ENCODE results near the gene SSTR3. TPM values are rescaled to one million over a fixed set of nuclear protein-coding genes. Genes with fewer than 3 reads are reported as not detected.

Gene SSTR3
- total and polyA plus RNA-seq, 5 donors = not detected

DNA sequence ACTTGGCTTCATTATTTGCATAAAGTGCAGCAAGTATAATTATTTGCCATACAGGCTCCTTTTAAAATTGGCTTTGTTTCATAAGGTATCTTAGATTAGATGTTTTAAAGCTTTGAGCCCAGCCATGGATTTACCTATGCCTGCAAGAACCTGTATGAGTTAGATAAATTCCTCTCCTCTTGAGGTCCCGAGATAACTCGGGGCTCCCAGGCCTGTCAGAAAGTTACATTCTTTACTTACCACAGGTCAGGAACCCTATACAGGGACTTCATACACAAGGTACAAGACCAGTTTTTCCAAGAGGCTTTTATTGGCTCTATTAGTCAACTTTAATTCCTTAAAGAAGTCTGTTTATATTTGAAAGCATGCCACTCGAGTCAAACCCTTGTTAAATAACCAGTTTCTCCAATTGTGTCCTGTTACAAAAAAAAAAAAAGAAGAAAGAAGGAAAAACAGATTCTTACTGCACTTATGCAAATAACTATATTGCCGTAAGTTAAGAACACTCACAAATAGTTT, 22.0 kb downstream of the SSTR3 start:
- Histone ChIP-seq H3K27ac (ENCODE audit: low read length) (no peak overlapping the region), H3K4me1 (ENCODE audit: control insufficient read depth, insufficient read depth, low read length) (peaks cover 9% of the 10 kb centered on the region), H3K4me3 (ENCODE audit: low read length) (no peak overlapping the region), H3K9me3 (ENCODE audit: control insufficient read depth, low read length) (no peaks in the 10 kb centered on the region), H3K27me3 (ENCODE audit: control insufficient read depth, insufficient read depth) (no peaks in the 10 kb centered on the region)
- whole genome bisulfite sequencing = 93% methylated on average over 4 of the region's 4 CpGs
- DNase-seq (no peak), ATAC-seq (no peak)
- intact Hi-C loops (cut with DNase I) = no loop called here

DNA sequence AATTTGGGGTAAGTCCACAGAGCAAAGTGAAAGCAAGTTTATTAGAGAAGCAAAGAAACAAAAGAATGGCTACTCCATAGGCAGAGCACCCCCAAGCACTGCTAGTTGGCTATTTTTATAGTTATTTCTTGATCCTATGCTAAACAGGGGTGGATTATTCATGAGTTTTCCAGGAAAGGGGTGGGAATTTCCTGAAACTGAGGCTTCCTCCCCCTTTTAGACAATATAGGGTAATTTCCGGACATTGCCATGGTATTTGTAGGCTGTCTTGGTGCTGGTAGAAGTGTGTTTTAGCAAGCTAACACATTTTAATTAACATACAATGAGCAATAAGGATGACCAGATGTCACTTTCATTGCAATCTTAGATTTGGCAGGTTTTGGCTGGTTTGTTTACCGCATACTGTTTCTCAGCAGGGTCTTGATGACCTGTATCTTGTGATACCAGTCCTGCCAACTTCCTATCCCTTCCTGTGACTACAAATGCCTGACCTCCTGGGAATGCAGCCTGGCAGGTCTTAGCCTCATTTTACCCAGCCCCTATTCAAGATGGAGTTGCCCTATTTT, 23.3 kb downstream of the SSTR3 start:
- ATAC-seq = peak in 1 of 2 donors; percentile 57
- peak overlapping the region; percentile 76 for H3K27ac ChIP-seq (ENCODE audit: low read length)
- no peak overlapping the region for H3K4me3 ChIP-seq (ENCODE audit: low read length)
- peak in 2 of 3 donors; percentile 5 to 33 for DNase-seq
- H3K27me3 ChIP-seq (ENCODE audit: control insufficient read depth, insufficient read depth) = no peaks in the 10 kb centered on the region
- intact Hi-C loops (cut with DNase I) = no loop called here
- WGBS = 29% methylated on average over 2 of the region's 2 CpGs
- H3K9me3 ChIP-seq (ENCODE audit: control insufficient read depth, low read length) = no peaks in the 10 kb centered on the region
- H3K4me1 ChIP-seq (ENCODE audit: control insufficient read depth, insufficient read depth, low read length) = peaks cover 9% of the 10 kb centered on the region

DNA sequence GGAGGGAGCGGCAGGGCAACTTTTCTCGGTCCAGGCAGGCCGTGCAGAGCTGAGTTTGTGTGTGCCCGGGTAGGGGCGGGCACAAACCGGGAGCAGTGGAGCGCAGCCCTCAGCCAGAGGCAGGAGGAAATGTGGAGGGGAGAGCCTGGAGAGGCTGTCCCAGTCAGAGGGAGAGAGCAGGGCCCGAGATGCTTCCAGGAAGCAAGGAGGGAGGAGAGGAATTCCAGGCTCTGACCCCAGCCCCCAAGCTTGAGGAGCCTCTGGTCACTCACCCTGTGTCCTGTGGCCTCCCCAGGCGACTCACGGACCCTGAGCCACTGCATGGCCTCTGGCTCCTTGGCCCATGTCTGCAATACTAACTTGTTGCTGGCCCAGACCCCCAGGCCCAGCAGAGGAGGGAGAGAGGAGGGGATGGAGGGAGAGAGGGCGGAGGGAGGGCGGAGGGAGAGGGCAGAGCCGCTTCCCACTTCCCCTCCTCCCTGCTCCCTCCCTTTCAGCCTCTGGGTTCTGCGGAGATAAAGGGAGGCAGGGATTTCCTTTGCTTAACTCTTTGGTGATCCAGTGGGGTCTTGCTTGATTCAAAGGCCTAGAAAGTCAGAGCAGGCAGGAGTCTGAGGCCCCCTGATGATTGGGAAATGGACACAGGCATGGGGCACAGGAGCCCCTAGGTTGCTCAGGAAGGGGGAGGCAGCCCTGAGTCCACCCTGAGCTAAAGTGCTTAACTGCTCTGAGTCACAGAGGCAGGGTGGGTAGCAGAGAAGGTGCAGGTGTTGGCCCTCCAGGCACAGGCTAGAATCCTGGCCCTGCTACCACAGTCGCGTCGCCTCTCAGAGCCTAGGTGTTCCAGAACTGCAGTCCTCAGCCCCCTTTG, 24.2 kb downstream of the SSTR3 start, which contains the start of gene C1QTNF6:
Gene C1QTNF6 (minus strand): TSS at position 357 of the 871 bp plus-strand sequence. CDS start 34 bp downstream, at position 323.
- H3K27ac ChIP-seq (ENCODE audit: low read length) = peak within 1 kb of the TSS; percentile 76
- WGBS = 18% methylated on average over 17 of the region's 17 CpGs
- no peaks in the 10 kb centered on the region for H3K9me3 ChIP-seq (ENCODE audit: control insufficient read depth, low read length)
- ATAC-seq (peak; percentile 88 to 93), DNase-seq (peak; percentile 66 to 86 (median 83))
- intact Hi-C loops (cut with DNase I) = no loop called here
- H3K27me3 ChIP-seq (ENCODE audit: control insufficient read depth, insufficient read depth) = no peaks in the 10 kb centered on the region
- H3K4me1 ChIP-seq (ENCODE audit: control insufficient read depth, insufficient read depth, low read length) = peaks cover 9% of the 10 kb centered on the region
- peak within 1 kb of the TSS; percentile 25 for H3K4me3 ChIP-seq (ENCODE audit: low read length)

DNA sequence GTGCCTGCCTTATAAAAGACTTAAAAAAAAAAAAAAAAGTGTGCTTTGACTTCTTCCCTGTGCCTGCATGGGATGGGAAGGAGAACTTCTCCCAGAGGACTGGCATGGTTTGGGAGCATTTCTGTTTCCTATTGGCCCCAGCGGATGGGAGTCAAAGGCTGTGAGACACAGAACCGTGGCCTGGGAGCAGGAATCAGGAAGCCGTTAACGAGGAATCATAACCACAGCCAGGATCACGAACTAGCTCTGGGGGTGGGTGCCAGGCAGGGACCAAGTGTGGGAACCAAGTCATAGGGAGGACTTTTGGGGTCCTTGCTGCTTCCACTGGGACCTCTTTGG, 24.8 kb downstream of the SSTR3 start:
- Histone ChIP-seq H3K27me3 (ENCODE audit: control insufficient read depth, insufficient read depth) (no peaks in the 10 kb centered on the region), H3K27ac (ENCODE audit: low read length) (peak overlapping the region; percentile 76), H3K9me3 (ENCODE audit: control insufficient read depth, low read length) (no peaks in the 10 kb centered on the region), H3K4me1 (ENCODE audit: control insufficient read depth, insufficient read depth, low read length) (peaks cover 9% of the 10 kb centered on the region), H3K4me3 (ENCODE audit: low read length) (peak overlapping the region; percentile 25)
- DNase-seq (peak in 2 of 3 donors; percentile 32 to 76), ATAC-seq (peak; percentile 30 to 47)
- intact Hi-C loops (cut with DNase I) = no loop called here
- WGBS = 7% methylated on average over 5 of the region's 5 CpGs

DNA sequence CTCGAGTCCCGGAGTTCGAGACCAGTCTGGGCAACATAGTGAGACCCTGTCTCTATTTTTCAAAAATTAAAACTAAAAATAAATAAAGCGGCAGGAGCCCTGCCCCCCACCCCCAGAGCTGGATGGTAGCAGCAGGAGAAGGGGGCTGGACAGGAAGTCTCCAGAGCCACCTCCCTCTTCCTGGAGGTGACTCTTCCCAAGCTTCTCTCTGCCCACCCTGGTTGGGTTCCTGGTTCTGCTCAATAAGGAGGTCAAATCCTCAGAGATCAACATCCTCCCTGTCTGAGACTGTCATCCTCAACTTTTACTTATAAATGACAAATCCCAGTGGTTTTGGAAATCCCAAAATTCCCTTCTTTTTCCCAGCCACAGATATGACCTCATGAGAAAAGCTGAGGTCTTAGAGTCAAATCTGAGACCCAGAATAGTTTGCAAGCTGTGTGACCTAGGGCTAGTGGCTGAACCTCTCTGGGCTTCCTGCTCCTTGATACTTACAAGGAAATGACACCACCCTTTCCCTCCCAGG, 25.2 kb downstream of the SSTR3 start:
- peak overlapping the region; percentile 25 for H3K4me3 ChIP-seq (ENCODE audit: low read length)
- no peaks in the 10 kb centered on the region for H3K9me3 ChIP-seq (ENCODE audit: control insufficient read depth, low read length)
- DNase-seq = peak in 2 of 3 donors; percentile 18 to 50
- peak in 1 of 2 donors; percentile 61 for ATAC-seq
- H3K4me1 ChIP-seq (ENCODE audit: control insufficient read depth, insufficient read depth, low read length) = peaks cover 9% of the 10 kb centered on the region
- H3K27me3 ChIP-seq (ENCODE audit: control insufficient read depth, insufficient read depth) = no peaks in the 10 kb centered on the region
- intact Hi-C loops (cut with DNase I) = no loop called here
- WGBS = 47% methylated on average over 4 of the region's 4 CpGs
- H3K27ac ChIP-seq (ENCODE audit: low read length) = peak overlapping the region; percentile 76

DNA sequence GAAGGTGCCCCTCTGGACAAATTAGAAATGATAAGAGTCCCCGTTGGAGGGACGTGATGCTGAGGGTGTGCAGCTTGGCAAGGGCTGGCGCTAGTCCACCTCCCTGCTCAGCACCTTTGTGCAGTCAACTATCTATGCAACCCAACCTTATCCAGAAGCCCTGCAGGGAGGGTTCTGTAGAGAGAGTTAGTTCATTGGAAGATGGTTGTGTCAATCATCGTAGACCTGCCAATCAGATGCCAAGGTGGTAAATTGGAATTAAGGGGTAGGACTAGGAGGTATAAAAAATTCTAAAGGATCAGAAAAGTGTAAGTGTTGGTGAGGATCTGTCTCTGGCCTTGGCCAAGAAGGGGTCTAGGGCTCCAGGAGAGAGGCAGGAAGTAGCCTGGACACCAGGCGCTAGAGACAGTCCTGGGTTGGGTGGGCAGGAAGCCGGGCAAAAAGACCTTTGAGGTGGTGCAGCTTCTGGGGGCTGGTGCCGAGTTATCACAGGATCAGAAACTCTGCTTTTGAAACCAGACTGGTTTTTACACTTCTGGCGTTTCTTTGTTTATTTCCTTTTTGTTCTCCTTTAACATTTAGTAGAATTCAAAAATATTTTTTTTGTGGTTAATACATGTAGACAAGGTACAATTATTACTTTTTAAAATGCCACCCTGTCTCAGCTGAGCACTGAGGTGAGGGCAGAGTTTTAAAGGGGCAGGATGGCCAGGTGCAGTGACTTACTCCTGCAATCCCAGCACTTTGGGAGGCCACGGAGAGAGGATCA, 25.9 kb downstream of the SSTR3 start:
- H3K4me3 ChIP-seq (ENCODE audit: low read length) = no peak overlapping the region
- intact Hi-C loops (cut with DNase I) = no loop called here
- DNase-seq (peak in 2 of 3 donors; percentile 12 to 41), ATAC-seq (peak; percentile 10 to 34)
- H3K9me3 ChIP-seq (ENCODE audit: control insufficient read depth, low read length) = no peaks in the 10 kb centered on the region
- H3K27ac ChIP-seq (ENCODE audit: low read length) = peak overlapping the region; percentile 13
- WGBS = 65% methylated on average over 9 of the region's 9 CpGs
- peaks cover 9% of the 10 kb centered on the region for H3K4me1 ChIP-seq (ENCODE audit: control insufficient read depth, insufficient read depth, low read length)
- H3K27me3 ChIP-seq (ENCODE audit: control insufficient read depth, insufficient read depth) = no peaks in the 10 kb centered on the region

DNA sequence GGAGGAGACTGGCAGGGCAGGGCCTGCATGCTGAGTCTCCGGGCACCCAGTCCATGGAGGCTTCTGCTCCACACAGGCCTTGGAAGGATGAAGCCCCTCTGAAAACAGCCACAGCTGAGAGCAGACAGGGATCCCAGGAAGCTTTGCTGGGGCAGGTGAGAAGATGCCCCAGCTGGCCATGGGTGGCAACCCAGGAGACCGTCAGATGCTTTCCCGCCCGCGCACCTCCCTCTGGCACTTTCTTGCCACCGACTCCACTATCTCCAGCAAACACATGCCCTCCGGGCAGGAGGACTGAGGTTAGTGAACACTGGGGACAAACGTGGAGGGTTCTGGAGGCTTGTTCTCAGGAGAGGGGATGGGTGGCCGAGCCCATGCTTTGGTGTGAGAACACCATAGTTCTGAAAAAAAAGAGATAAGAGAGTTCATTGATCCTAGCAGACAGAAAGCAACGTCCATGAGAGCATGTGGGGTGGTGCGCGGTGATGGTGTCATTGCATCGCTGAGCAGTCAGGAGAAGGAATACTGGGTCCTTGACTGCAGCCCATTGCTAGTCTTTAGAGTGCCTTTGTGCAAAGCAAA, 26.5 kb downstream of the SSTR3 start:
- 82% methylated on average over 13 of the region's 13 CpGs for WGBS
- Histone ChIP-seq H3K27me3 (ENCODE audit: control insufficient read depth, insufficient read depth) (no peaks in the 10 kb centered on the region), H3K4me1 (ENCODE audit: control insufficient read depth, insufficient read depth, low read length) (peaks cover 9% of the 10 kb centered on the region), H3K9me3 (ENCODE audit: control insufficient read depth, low read length) (no peaks in the 10 kb centered on the region), H3K4me3 (ENCODE audit: low read length) (no peak overlapping the region), H3K27ac (ENCODE audit: low read length) (no peak overlapping the region)
- DNase-seq (peak; percentile 8 to 18 (median 15)), ATAC-seq (no peak)
- intact Hi-C loops (cut with DNase I) = no loop called here

DNA sequence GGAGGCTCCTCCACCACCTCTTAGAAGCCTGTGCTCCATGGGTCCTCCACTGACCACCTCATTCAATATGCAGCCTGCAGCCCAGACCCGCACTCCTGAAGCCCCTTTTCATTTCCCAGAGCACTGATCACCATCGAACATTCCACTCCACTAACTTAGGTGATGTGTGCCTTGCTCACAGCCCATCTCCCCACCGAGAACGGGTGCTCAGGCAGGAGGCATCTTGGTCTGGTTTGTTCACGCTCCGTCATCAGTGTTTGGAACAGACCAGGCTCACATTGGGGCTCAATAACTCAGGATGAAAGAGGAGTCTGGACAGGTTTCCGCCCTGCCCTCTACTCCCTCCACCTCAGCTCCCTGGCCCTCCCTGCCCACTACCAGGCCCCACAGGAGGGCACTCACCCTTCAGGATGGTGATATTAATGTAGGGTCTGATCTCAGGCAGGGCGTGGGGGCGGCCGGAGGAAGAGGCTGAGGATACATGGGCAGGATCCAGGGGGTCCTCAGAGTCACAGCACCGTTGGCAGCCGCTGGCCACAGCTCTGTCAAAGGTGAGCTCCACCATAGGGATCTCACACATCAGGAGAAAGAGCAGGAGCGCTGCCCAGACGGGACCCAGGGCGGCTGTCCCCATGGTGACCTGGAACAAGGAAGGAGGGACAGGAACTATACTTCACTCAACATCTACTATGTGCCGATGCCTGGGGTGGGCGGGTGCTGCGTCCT, 27.3 kb downstream of the SSTR3 start:
- Histone ChIP-seq H3K4me1 (ENCODE audit: control insufficient read depth, insufficient read depth, low read length) (peaks cover 9% of the 10 kb centered on the region), H3K4me3 (ENCODE audit: low read length) (no peak overlapping the region), H3K9me3 (ENCODE audit: control insufficient read depth, low read length) (no peaks in the 10 kb centered on the region), H3K27ac (ENCODE audit: low read length) (no peak overlapping the region), H3K27me3 (ENCODE audit: control insufficient read depth, insufficient read depth) (no peaks in the 10 kb centered on the region)
- WGBS = 91% methylated on average over 18 of the region's 18 CpGs
- intact Hi-C loops (cut with DNase I) = no loop called here
- ATAC-seq (no peak), DNase-seq (peak; percentile 6 to 44 (median 43))

DNA sequence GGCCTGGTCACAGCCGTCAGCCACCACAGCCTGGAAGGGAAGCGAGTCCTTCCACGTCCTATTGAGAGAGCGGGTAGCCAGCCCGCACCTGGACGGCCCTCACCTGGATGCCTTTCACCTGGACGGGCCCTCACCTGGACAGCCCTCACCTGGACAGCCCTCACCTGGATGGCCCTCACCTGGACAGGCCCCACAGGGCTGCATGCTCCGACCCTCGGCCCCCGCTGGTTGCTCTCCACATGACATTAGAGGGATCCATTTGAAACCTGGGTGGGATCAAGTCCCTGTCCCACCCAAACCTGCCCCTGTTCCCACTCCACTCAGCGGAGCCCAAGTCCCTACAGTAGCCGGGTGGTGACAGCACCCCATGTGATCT, 27.9 kb downstream of the SSTR3 start:
- H3K27ac ChIP-seq (ENCODE audit: low read length) = no peak overlapping the region
- intact Hi-C loops (cut with DNase I) = no loop called here
- ATAC-seq (no peak), DNase-seq (peak in 2 of 3 donors; percentile 6 to 39)
- no peak overlapping the region for H3K4me3 ChIP-seq (ENCODE audit: low read length)
- H3K9me3 ChIP-seq (ENCODE audit: control insufficient read depth, low read length) = no peaks in the 10 kb centered on the region
- WGBS = 86% methylated on average over 12 of the region's 12 CpGs
- H3K27me3 ChIP-seq (ENCODE audit: control insufficient read depth, insufficient read depth) = no peaks in the 10 kb centered on the region
- H3K4me1 ChIP-seq (ENCODE audit: control insufficient read depth, insufficient read depth, low read length) = peaks cover 9% of the 10 kb centered on the region
